ENCODE measurements around the gene OR6S1.
A peak's percentile ranks its signal among the peaks of the same experiment; 100 is the strongest.

The OR6S1 gene

DNA sequence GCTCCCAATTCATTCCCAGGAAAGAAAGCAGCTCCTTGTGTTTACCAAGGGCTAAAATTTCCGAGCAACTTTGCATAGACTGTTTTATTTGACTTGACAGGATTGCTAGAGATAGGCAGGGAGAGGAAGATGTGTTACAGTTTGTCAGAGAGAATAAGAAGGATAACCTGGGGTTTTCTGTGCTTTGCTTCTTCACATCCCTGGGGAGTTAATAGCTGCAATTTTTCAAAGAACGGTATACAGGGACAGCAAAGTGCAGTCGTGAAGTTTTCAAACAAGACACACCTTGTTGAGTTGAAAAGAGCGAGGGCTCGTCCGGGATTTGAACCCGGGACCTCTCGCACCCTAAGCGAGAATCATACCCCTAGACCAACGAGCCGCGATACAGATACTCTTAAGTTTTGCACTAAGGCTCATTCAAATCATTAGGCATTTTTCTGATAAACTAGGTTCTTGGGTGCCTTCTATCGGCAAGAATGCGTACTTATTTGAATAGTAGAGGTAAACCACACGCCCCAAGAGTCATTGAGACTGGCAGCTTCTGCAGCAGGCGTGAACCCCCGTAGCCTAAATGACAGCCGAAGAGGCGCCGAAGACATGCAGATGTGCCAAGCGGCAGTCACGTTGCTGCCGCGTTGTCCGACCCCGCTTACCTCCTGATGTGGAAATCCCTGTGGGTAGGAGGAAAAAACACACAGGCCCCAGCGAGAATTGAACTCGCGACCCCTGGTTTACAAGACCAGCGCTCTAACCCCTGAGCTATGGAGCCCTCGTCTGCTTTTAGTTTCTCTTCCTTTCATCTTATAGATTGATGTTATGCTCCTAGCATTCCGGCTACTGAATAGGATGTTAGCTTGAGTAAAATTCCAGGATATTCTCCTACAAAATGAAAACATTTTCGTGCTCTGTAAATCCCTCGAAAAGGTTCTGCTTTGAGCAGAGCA, 28.1 kb downstream of the OR6S1 start:
- H3K9me2 ChIP-seq (replicated peaks; ENCODE audit: insufficient read depth, low read length), result no peaks in the 10 kb centered on the region
- H3K79me2 ChIP-seq (ENCODE audit: low read length), result no peaks in the 10 kb centered on the region
- H3K4me3 ChIP-seq (ENCODE audit: low read length), result peak overlapping the region; percentile 46
- H3K4me2 ChIP-seq (ENCODE audit: low read depth, low read length), result peak overlapping the region; percentile 68
- H3K9ac ChIP-seq (ENCODE audit: low read length), result no peak overlapping the region; the same call in 1 of the 2 replicates
- DNase-seq, result peak; percentile 92
- no peaks in the 10 kb centered on the region for H3K27me3 ChIP-seq (replicated peaks; ENCODE audit: insufficient read depth, low read length)
- peaks cover 22% of the 10 kb centered on the region for H3F3A ChIP-seq (ENCODE audit: insufficient read depth, low read length)
- no peaks in the 10 kb centered on the region for H4K20me1 ChIP-seq (ENCODE audit: insufficient read depth, low read length)
- H3K9me3 ChIP-seq (replicated peaks; ENCODE audit: insufficient read depth, low read length), result no peaks in the 10 kb centered on the region
- no peaks in the 10 kb centered on the region; the same call in 1 of the 2 replicates for H3K4me1 ChIP-seq (ENCODE audit: low read length)
- H2AFZ ChIP-seq (ENCODE audit: low read length), result 0 out of 2 replicates have a peak overlapping the region, but pooled peaks have one; percentile 17
- peak; percentile 47 for TF ChIP-seq CTCF (IDR thresholded peaks at IDR 0.05; ENCODE audit: low read length)
- TF ChIP-seq EZH2phosphoT487 (IDR thresholded peaks at IDR 0.05; ENCODE audit: low read length), result no peak
- H3K27ac ChIP-seq (ENCODE audit: low read length), result peak overlapping the region; percentile 53; the same call in 1 of the 2 replicates
- H3K36me3 ChIP-seq (replicated peaks; ENCODE audit: insufficient read depth, low read length), result no peaks in the 10 kb centered on the region

- H3K4me1 ChIP-seq (ENCODE audit: low read length), result no peaks in the 10 kb centered on the region; the same call in 1 of the 2 replicates
- no peak overlapping the region; the same call in 1 of the 2 replicates for H3K9ac ChIP-seq (ENCODE audit: low read length)
- H2AFZ ChIP-seq (ENCODE audit: low read length), result no peak overlapping the region
- no peaks in the 10 kb centered on the region for H3K9me3 ChIP-seq (replicated peaks; ENCODE audit: insufficient read depth, low read length)
- no peaks in the 10 kb centered on the region for H3K9me2 ChIP-seq (replicated peaks; ENCODE audit: insufficient read depth, low read length)
- H3K27ac ChIP-seq (ENCODE audit: low read length), result peak overlapping the region; percentile 44; the same call in 1 of the 2 replicates
- H3K36me3 ChIP-seq (replicated peaks; ENCODE audit: insufficient read depth, low read length), result no peaks in the 10 kb centered on the region
- H3K27me3 ChIP-seq (replicated peaks; ENCODE audit: insufficient read depth, low read length), result no peaks in the 10 kb centered on the region
- H3F3A ChIP-seq (ENCODE audit: insufficient read depth, low read length), result peaks cover 22% of the 10 kb centered on the region
- peak overlapping the region; percentile 46; the same call in 1 of the 2 replicates for H3K4me3 ChIP-seq (ENCODE audit: low read length)
- DNase-seq, result peak; percentile 21
- H3K4me2 ChIP-seq (ENCODE audit: low read depth, low read length), result peak overlapping the region; percentile 68
- TF ChIP-seq CTCF (IDR thresholded peaks at IDR 0.05; ENCODE audit: low read length), result no peak
- no peaks in the 10 kb centered on the region for H4K20me1 ChIP-seq (ENCODE audit: insufficient read depth, low read length)
- H3K79me2 ChIP-seq (ENCODE audit: low read length), result no peaks in the 10 kb centered on the region
Observed at GRCh38 chr14:20612403-20612802, 29.1 kb downstream of the OR6S1 start.

DNA sequence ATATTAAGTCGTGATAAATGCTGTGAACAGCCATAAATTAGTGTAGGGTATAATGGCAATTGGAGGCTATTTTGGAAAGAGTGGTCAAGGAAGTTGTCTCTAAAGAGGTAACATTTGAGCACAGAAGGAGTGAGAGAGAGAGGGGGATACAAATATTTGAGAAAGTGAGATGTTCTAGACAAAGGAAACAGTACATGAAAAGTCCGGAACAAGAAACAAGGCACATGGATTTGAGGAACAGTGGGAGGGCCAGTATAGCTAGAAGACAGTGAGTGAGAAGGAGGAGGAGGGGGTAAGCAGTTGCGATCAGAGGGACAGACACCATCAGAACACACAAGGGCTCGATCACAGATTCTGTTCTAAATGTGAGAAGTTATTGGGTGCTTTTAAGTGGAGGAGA, 30.2 kb downstream of the OR6S1 start:
- peaks cover 22% of the 10 kb centered on the region for H3F3A ChIP-seq (ENCODE audit: insufficient read depth, low read length)
- no peak overlapping the region for H3K27ac ChIP-seq (ENCODE audit: low read length)
- no peak for DNase-seq
- no peaks in the 10 kb centered on the region for H3K36me3 ChIP-seq (replicated peaks; ENCODE audit: insufficient read depth, low read length)
- no peak overlapping the region for H2AFZ ChIP-seq (ENCODE audit: low read length)
- H3K9me3 ChIP-seq (replicated peaks; ENCODE audit: insufficient read depth, low read length), result no peaks in the 10 kb centered on the region
- H3K9me2 ChIP-seq (replicated peaks; ENCODE audit: insufficient read depth, low read length), result no peaks in the 10 kb centered on the region
- H3K9ac ChIP-seq (ENCODE audit: low read length), result no peak overlapping the region
- H3K4me1 ChIP-seq (ENCODE audit: low read length), result no peaks in the 10 kb centered on the region; the same call in 1 of the 2 replicates
- H3K27me3 ChIP-seq (replicated peaks; ENCODE audit: insufficient read depth, low read length), result no peaks in the 10 kb centered on the region
- no peaks in the 10 kb centered on the region for H3K79me2 ChIP-seq (ENCODE audit: low read length)
- no peaks in the 10 kb centered on the region for H4K20me1 ChIP-seq (ENCODE audit: insufficient read depth, low read length)
- TF ChIP-seq EZH2 (optimal IDR thresholded peaks at IDR 0.05; ENCODE audit: low read depth, low read length) (no peak), CTCF (IDR thresholded peaks at IDR 0.05; ENCODE audit: low read length) (no peak), EZH2phosphoT487 (IDR thresholded peaks at IDR 0.05; ENCODE audit: low read length) (no peak)
- H3K4me2 ChIP-seq (ENCODE audit: low read depth, low read length), result no peak overlapping the region; the same call in 1 of the 2 replicates
- H3K4me3 ChIP-seq (ENCODE audit: low read length), result no peak overlapping the region

Measured in MM.1S (cell line).